ENCODE data around the gene SYPL2.

- TF ChIP-seq CTCF (IDR thresholded peaks at IDR 0.05) (peak in 5 of 7 experiments; percentile 50 to 86 (median 71)), EP300 (IDR thresholded peaks at IDR 0.05) (no peak), POLR2A (IDR thresholded peaks at IDR 0.05) (no peak)
Observed at GRCh38 chr1:109490029-109490933, 23.9 kb downstream of the SYPL2 start.

Data from stomach (tissue), 4 donors.